CD4-positive, alpha-beta T cell treated with Interleukin-12 subunit alpha and Interleukin-12 subunit beta, for 1 hour (primary cell): Measurements from ENCODE around the gene LIPC.

Experiments
- DNase-seq: peaks from one replicate; pipeline ENCODE4 v3.0.0-alpha.2; 2020

LIPC gene

GRCh38 chr15:58520936-58521292 is 89.1 kb downstream of the LIPC start:
- DNase-seq = no peak

- DNase-seq = no peak
Observed at GRCh38 chr15:58521293-58521991, 89.7 kb downstream of the LIPC start.

DNA sequence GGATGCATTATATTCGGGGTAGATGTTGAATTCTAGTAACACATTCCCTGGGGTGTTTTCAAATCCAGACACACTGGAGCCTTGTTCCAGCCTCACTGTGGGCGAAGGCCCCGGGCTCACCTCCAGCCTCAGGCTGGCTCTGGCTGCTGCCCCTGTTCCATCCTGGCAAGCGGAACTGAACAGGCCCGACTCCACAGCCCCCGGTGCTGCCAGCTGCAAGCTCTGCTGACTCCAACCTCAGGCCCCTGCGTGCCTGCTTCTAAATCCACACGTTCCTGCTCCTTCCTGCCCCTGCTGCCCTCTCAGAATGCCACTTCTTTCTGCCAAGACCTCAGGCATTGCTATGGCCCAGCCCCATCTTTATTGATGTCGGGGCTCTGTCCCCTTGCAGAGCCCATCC is 90.6 kb downstream of the LIPC start:
- no peak for DNase-seq

DNA sequence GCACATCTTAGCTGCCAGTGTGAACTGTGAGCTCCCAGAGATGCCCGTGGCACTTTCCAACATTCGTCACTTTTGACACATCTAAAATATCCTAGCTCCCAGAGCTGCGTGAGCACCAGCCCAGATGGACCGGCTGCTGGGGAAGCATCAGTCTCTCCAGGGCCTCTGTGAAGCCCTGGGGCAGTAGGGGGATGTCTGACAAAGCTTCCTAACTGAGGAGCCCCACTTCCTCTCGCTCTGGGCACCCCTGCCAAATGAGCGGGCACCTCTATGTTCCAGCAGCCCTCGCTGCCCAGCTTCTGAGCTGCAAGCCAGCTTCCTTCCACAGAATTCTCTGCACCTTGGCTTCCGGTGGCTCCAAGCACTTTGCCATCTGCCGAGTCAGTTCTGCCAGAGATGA is 91.1 kb downstream of the LIPC start:
- DNase-seq = no peak

DNA sequence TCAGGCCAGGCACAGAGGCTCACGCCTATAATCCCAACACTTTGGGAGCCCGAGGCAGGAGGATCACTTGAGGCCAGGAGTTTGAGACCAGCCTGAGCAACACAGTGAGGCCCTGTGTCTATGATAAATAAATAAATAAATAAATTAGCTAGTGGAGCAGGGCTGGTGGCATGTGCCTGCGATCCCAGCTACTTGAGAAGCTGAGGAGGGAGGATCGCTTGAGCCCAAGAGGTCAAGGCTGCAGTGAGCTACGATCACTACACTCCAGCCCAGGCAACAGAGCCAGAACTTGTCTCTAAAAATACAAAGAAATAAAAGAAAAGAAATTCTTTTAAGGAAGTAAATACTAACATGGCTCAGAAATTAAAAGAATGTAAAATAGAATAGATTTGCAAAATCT is 91.8 kb downstream of the LIPC start:
- no peak for DNase-seq

DNA sequence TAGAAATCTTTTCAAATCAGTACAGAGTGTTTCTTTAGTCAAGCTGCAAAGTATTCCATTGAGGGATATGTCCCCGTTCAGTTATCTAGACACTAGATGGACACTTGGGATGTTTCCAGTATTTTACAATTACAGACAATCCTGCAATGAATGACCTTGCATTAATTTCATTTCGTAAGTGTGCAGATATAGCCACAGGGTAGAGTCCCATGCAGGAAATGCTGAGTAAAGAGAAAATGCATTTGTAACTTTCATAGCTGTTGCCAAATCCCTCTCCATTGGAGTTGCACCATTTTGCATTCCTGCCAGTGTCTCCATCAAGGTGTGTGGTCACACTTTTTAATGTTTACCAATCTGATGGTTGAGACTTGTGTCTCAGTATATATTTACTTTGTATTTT is 92.5 kb downstream of the LIPC start:
- no peak for DNase-seq

DNA sequence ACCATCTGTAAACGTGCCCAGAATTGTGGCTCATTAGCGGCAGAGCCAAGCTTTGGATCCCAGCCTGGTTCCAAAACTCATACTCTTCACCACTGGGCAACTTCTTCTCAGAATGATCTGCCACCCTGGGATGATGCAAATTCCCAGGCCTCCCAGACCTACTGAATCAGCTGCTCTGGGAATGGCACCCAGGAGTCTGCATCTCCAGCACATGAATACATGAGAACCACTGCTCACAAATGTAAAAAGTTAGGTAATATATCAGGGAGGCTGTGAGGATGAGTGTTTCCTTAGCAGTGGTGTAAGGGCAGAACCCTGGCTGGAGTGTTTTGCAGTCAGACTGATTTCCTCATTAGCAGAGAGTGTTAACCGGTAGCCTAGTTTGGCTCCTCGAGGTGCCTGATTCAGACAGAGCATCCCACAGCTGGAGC is 94.2 kb downstream of the LIPC start:
- no peak for DNase-seq

DNA sequence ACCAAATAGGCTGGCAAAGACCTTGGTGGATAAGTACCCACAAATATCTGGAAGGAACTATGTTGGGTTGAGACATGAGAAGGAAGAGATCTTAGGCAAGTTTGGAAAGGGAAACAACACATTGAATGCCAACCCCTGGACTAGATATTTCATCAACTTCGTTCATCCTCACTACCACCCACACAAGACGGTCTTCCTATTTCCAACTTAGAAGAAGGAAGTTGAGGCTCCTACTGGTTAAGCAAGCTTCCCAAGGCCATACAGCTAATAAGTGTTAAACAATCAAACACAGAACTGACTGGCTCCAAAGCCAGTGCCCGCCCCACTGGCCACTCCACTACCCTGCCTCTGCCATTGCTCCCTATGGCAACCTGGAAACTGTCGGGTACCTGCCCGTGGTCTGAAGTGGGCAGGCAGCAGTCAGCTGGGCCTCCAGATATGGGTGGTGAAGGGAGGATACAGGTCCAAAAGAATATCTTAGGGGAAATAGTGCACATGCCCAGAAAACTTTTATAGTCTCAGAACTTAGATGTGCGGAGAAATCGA is 94.9 kb downstream of the LIPC start:
- DNase-seq = no peak

DNA sequence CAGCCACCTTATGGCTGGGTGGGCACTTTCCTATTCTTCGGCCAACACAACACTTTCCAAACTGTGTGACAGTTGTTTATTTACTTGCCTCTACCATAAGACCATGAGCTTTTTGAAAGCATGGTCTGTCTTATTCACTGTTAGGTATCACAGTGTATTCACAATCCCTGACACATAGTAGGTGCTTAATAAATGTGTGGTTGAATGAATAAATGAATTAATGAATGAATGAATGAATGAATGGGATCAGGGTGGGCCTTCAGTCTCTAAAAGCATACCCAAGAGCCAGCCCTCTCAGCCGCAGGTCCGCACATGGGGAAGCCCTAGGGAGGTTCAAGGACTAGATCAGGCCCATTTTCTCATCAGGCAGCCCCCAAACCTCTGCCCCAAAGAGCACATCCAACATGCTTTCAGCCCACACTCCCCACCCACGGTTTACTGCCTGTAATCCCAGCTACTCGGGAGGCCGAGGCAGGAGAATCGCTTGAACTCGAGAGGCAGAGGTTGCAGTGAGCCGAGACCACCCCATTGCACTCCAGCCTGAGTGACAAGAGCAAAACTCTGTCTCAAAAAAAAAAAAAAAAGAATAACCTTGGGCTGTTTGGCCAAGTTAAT is 95.9 kb downstream of the LIPC start:
- no peak for DNase-seq

- no peak for DNase-seq
Observed at GRCh38 chr15:58528188-58528870, 96.5 kb downstream of the LIPC start.

DNA sequence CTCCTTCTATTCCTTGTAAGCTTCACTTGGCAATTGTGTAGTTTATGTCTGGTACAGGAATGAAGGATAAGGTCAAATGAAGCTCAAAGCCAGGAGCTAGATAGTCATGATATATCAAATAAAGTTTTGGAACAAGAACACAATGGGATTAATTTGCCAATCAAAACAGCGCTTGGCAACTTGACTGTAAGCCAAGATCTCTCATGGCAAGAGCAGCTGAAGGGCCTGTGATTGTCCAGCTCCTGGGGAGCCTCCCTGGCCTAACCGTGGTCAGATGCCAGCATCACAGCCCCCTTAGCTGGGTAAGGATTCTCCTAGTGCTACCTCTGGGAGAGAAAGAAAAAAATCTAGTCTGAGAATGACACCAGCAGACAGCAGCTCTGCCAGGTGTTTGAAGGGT is 97.2 kb downstream of the LIPC start:
- DNase-seq = no peak

GRCh38 chr15:58530056-58530590 is 98.3 kb downstream of the LIPC start:
- no peak for DNase-seq

- DNase-seq = no peak
Observed at GRCh38 chr15:58532126-58532525, 100.3 kb downstream of the LIPC start.

- DNase-seq = no peak
Observed at GRCh38 chr15:58534556-58534955, 102.8 kb downstream of the LIPC start.

DNA sequence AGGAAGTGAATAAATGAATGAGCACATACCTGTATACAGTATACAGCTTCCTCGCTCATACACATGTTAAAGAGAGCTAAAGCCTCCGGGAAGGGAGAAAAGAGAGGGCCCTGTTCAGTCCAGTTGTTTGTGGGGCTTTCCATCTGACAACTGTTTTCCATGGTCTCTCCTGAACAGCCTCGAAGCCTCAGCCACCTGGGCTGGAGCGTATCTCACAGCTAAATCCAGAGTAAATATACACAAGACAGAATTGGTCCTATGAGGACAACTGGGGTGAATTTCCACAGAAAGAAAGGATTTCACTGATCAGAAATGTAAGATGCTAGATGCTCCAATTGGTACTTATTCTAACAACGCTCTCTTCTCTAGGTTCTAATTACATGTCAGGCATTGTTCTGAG is 103.5 kb downstream of the LIPC start:
- no peak for DNase-seq

DNA sequence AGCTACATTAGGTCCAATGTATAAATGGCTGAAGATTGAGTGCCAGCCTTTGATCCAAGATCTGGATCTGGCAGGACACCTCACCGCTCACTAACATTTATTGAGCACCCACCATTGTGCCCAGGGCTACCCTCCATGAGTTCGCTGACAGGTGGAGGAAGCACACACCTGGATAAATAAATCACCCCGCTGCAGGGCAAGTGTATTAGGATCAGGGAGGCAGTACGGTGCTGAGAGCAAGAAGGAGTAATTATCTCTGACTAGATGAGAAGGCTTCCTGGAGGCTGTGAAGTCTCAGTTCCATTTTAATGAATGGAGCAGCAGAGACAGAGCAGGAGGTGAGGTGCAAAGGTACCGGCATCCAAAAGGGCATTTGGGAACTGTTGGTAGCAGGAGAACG is 104.1 kb downstream of the LIPC start:
- DNase-seq = no peak

DNA sequence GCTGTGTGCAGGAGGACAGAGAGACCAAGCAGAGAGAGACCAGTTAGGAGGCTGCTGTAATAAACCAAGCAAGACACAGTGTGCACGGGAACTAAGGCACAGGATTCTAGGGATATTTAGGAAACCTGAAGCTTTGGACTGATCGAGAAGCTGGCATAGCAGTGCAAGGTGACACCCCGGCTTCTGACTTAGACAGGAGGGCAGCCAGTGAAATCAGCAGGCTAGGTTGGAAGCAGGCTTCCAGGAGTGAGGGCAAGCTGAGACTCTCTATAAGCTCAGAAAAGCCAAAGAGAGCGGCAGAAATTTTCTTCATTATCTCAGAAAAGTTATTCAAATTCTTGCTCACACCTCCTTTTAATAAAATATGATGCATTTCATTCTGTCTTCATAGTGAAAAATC is 104.6 kb downstream of the LIPC start:
- DNase-seq = no peak

- DNase-seq = no peak
Observed at GRCh38 chr15:58537033-58537432, 105.2 kb downstream of the LIPC start.

DNA sequence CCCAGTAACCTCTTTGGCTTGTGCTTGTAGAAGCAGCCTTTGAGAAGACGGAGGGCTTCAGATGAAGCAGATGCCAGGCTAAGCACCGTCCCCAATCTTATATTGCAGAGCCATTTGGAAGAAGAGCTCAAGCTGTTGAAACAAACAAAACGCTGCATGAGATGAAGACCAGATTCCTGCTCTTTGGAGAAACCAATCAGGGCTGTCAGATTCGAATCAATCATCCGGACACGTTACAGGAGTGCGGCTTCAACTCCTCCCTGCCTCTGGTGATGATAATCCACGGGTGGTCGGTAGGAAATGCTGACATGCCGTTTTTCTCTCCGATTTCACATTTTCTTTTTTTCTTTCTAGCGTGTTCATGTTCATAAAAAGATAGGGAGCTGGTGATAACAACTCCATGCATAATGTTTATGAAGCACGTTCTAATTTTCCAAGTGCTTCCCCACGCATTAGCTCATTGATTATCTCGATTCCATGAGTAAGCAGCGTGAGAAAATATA is 106.5 kb downstream of the LIPC start:
- no peak for DNase-seq

DNA sequence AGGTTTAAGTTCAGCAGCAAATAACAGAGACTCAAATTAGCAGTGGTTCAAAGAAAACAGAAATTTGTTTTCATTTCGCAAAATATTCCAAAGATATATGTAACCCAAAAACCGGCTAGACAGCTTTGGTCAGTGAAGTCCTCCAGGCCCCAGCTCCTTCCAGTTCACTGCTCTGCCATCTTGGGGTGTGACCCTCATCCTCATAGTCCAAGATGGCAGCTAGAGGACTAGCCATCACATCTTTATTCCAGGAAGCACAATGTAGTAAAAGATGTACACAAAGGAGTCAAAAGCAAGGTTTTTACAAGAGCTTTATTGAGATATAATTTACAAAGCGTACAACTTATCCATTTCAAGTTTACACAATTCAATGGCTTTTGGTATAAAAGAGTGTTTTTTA is 107.1 kb downstream of the LIPC start:
- DNase-seq = no peak

GRCh38 chr15:58539548-58539947 is 107.8 kb downstream of the LIPC start:
- DNase-seq = no peak

- no peak for DNase-seq
Observed at GRCh38 chr15:58541410-58542087, 109.8 kb downstream of the LIPC start.

DNA sequence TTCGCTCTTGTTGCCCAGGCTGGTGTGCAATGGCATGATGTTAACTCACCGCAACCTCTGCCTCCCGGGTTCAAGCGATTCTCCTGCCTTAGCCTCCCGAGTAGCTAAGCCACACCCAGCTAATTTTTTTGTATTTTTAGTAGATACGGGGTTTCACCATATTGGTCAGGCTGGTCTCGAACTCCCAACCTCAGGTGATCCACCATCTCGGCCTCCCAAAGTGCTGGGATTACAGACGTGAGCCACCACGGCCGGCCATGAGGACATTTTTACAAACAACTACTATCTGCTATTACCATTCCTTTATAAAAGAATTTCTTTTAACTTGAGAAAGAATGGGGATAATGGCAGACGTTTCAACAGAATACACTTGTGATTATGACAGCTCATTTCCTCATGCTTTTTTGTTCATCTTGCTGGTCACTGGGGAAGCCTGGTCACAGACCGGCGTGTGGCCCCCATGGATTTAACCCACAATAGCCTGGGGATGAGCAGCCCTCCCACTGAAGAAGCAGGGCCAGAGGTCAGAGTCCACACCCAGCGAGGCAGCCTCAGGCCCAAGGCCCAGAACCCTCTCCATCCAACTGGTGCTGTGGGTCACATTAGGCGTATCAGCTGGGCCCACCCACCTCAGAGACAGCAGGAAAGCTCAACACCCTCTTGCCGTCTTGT is 112.0 kb downstream of the LIPC start:
- no peak for DNase-seq
